ENCODE results near the gene VEGFA.

Gene VEGFA

GRCh38 chr6:43735642-43736199, 34.3 kb upstream of the VEGFA start:
- no peak overlapping the region for H3K27ac ChIP-seq
- TF ChIP-seq ZFX (IDR thresholded peaks at IDR 0.05): no peak
- TF ChIP-seq, protein P1, sequence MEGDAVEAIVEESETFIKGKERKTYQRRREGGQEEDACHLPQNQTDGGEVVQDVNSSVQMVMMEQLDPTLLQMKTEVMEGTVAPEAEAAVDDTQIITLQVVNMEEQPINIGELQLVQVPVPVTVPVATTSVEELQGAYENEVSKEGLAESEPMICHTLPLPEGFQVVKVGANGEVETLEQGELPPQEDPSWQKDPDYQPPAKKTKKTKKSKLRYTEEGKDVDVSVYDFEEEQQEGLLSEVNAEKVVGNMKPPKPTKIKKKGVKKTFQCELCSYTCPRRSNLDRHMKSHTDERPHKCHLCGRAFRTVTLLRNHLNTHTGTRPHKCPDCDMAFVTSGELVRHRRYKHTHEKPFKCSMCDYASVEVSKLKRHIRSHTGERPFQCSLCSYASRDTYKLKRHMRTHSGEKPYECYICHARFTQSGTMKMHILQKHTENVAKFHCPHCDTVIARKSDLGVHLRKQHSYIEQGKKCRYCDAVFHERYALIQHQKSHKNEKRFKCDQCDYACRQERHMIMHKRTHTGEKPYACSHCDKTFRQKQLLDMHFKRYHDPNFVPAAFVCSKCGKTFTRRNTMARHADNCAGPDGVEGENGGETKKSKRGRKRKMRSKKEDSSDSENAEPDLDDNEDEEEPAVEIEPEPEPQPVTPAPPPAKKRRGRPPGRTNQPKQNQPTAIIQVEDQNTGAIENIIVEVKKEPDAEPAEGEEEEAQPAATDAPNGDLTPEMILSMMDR (conservative IDR thresholded peaks at IDR 0.05): no peak

GRCh38 chr6:43736211-43736786, 33.7 kb upstream of the VEGFA start:
- no peak for TF ChIP-seq ZFX (IDR thresholded peaks at IDR 0.05)
- TF ChIP-seq, protein P1 (conservative IDR thresholded peaks at IDR 0.05): no peak
- H3K27ac ChIP-seq: no peak overlapping the region

- TF ChIP-seq ZFX (IDR thresholded peaks at IDR 0.05): no peak
- TF ChIP-seq, protein P1 (conservative IDR thresholded peaks at IDR 0.05): no peak
- H3K27ac ChIP-seq: no peak overlapping the region
Measured at GRCh38 chr6:43736844-43737243, 33.2 kb upstream of the VEGFA start.

GRCh38 chr6:43737272-43738081, 32.5 kb upstream of the VEGFA start:
- TF ChIP-seq, protein P1 (conservative IDR thresholded peaks at IDR 0.05): no peak
- no peak for TF ChIP-seq ZFX (IDR thresholded peaks at IDR 0.05)
- no peak overlapping the region for H3K27ac ChIP-seq

DNA sequence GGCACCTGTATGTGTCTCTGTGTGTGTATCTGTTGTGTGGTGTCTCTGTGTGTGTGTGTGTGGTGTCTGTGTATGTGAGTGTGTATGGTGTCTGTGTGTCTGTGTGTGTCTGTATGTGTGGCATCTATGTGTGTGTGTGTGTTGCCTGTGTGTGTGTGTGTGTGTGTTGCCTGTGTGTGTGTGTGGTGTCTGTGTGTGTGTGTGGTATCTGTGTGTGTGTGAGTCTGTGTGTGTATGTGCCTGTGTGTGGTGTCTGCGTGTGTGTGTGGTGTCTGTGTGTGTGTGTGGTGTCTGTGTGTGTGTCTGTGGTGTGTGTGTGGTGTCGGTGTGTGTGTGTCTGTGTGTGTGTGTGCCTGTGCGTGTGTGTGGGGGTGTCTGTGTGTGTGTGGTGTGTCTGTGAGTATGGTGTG, 31.7 kb upstream of the VEGFA start:
- no peak for TF ChIP-seq ZFX (IDR thresholded peaks at IDR 0.05)
- TF ChIP-seq, protein P1 (conservative IDR thresholded peaks at IDR 0.05): no peak
- H3K27ac ChIP-seq: no peak overlapping the region

GRCh38 chr6:43738877-43739641, 31.0 kb upstream of the VEGFA start:
- H3K27ac ChIP-seq: no peak overlapping the region
- TF ChIP-seq ZFX (IDR thresholded peaks at IDR 0.05): no peak
- TF ChIP-seq, protein P1 (conservative IDR thresholded peaks at IDR 0.05): no peak
